COR-L47 (cell line): Measurements from ENCODE around the gene MACROH2A2.
A peak's percentile ranks its signal among the peaks of the same experiment; 100 is the strongest.
"Not testable (repeated sequence)": the region's sequence is repeated elsewhere in the genome, so short reads cannot be mapped to it uniquely, and the experiment has no call there.

Experiments
- DNase-seq: peaks from one replicate; lab custom pipeline; 2025; lab: John Stamatoyannopoulos, UW

Gene MACROH2A2

GRCh38 chr10:70101068-70101562 lies 48.5 kb downstream of the MACROH2A2 start:
- not testable (repeated sequence) for DNase-seq

GRCh38 chr10:70101668-70102067 lies 49.0 kb downstream of the MACROH2A2 start:
- DNase-seq, result no peak

- DNase-seq, result no peak
Observed at GRCh38 chr10:70106958-70107791, 54.5 kb downstream of the MACROH2A2 start.

DNA sequence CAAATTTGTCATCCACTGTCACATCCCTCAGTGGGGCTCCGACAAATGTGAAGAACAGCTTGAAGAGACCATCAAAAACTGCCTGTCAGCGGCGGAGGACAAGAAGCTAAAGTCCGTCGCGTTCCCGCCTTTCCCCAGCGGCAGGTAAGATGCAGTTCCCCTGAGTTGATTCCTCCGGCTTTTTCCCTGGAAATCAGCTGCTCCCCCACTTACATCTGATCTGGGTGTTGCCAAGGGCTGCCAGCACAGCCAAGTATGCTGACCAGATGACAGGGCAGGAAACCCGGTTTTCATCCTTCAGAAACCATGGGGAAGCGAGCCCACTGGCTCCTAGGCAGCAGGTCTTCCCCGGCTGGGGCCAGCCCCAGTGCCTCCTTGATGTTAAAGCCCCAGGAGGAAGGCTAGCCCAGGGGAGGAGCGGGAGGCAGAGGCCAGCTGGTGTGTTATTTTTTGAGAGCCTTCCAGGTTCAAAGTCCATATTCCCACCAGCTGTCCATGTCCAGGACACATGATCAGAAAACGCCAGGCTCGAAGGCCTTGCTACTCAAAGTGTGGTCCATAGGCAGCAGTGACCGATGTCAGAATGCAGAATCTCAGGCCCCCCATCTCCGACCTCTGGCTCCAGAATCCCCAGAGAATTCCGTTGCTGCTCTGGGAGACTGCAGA lies 56.6 kb downstream of the MACROH2A2 start:
- no peak for DNase-seq

GRCh38 chr10:70111496-70111895 lies 58.9 kb downstream of the MACROH2A2 start:
- DNase-seq, result no peak

DNA sequence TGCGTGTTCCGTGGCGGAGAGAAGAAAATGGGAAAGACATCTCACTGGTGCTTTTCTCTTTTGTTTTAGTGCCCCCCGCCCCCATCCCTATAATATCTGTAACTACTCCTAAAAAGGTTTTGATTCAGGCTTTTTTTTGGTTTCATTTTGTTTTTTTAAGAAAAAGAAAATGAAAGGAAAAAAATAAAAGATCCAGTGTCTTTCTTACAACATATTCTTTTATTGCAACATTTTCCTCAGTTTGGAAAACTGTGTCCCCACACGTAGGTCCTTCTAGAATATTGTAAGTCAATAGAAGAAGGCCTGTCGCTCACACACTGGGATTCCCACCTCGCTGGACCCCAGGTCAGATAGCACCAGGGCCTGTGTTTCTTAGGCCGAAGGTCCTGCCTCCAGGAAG lies 59.4 kb downstream of the MACROH2A2 start:
- no peak for DNase-seq

DNA sequence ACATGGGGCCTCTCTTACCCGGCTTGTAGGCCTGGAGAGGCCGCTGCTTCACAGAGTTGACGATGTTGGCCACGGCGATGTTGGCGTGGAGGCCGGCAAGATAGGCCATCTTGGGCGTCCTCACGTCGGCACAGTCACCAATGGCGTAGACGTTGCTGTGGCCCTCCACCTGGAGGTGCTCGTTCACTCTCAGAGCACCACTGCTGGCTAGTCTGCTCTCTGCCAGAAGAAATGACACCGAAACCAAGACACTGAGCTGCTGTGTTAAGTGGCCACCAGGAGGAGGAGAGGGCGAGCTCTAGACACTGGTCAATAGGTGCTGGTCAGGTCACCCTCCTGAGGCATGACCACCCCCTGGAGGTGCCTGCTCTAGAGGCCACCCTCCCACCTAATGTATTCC lies 62.3 kb downstream of the MACROH2A2 start:
- no peak for DNase-seq

DNA sequence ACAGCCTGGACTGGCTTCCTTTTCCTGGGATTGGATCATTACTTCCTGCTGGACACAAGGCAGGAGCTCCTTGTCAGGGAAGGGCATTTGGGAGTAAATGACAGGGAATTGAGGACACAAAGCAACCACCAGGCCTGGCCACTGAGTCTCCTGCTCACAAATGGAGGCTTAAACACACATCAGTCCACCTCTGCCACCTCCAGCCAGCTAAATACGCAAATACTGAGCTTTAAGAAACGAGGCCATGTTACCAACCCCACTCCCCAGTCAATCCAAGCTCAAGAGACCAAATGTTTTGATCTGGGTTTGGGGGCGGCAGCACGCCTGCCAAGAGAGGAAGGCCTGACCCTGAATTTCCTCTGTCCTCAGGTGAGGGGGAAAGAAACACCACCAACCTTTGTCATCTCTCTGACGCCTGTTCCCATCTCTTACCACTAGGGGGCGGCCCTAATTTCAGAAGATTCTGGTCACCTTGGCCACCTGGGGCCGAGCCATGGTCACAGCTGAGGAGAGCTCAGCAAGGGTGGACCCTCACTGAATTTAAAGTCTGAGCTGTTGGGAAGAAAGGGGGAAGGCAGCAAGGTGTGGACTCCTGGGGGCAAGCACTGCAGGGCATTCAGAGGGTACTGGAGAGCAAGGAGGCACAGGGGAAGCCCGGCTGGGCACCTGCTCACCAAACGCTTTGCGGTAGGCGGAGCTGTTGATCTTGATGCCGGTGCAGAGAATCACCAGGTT lies 63.5 kb downstream of the MACROH2A2 start:
- peak; percentile 9 for DNase-seq

DNA sequence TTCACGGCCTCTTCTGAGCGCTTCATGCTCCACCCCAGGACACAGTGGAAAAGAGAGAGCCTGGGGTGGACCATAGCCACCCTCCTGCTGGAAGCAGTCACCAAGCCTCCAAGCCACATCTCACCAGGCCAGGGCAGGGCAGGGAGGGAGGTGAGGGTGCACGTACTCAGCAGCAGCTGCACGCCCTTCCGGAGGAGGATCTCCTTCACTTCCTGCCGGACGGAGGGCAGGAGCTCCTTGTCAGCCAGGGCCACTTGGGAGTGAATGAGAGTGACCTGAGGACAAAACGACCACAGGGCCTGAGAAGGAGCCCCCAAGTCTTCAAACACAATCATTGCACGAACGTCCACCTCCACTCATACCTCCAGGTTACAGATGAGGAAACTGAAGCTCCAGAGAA lies 65.0 kb downstream of the MACROH2A2 start:
- no peak for DNase-seq

DNA sequence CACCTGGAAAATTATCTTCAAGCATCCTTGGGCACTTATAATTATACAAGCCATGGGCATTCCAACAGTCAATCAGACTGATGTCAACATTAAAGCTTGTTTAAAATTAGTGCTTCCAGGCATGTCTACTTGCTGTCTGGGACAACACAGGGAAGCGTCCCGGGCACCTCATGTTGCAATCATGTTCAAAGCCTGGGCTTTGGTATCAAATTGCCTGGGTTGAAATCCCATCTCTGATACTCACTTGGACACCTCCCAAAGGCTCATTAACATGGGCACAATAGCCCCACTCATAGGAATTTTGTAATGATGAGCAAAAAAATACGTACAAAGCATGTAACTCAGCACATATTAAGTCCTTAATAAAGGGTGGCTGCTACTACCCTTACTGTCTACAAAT lies 65.5 kb downstream of the MACROH2A2 start:
- no peak for DNase-seq

DNA sequence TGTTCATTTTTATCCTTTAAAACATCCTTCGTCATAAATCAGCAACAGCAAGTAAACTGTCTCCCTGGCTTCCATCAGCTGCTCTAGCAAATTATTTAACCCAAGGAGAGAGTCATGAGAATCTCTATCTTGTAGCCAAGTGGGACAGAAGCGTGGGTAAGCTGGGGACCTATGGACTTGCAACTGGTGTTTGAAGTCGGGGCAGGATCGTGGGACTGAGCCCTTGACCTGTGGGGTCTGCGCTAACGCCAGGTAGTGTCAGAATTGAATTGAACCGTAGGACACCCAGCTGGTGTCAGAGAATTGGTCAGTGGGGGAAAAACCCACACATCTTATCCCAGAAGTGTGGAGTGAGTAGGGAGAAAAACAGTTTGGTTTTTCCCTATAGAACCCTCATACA lies 66.6 kb downstream of the MACROH2A2 start:
- DNase-seq, result no peak

DNA sequence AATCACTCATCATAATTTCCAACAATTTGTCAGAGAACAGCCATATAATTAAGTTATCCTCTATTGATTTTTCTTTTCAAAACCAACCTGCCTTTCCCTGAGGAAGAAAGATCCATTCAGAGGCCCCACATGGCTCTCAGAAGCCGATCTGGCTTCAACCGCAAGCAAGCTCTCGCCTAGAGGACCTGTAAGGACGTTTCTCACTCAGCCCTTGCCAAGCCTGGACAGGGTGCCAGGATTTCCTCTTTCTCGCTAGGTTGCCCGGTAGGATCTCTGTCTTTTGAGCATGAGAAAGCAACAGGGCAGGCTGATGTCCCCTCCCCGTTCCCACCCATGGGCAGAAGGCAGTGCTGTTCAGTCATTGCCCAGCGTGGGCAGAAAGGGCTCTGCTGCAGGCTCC lies 67.0 kb downstream of the MACROH2A2 start:
- DNase-seq, result no peak

- DNase-seq, result no peak
Observed at GRCh38 chr10:70120417-70120816, 67.8 kb downstream of the MACROH2A2 start.

DNA sequence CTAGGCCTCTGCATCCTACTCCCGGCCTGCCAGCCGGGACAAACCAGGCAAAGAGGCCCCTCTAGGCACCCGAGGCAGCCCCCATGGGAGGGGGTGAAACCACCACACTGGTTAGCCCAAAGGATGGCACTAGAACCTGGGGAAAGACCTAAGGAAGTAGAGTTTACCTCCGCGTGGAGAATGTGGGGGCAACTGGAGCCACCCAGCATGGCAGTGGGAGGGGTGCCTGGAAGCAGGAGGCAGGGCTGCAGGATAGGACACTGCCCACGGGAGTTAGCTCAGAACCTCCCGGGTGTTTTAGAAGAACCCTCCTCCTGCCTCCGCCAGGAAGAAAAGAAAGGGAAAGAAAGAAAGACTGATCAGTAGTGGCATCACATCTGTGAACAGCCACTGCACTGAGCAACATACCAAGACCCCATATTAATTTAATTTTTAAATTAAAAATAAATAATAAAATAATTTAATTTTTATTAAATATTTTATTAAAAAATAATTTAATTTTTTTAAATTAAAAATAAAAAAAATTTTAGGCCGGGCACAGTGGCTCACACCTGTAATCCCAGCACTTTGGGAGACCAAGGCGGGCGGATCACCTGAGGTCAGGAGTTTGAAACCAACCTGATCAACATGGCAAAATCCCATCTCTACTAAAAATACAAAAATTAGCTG lies 68.8 kb downstream of the MACROH2A2 start:
- no peak for DNase-seq

DNA sequence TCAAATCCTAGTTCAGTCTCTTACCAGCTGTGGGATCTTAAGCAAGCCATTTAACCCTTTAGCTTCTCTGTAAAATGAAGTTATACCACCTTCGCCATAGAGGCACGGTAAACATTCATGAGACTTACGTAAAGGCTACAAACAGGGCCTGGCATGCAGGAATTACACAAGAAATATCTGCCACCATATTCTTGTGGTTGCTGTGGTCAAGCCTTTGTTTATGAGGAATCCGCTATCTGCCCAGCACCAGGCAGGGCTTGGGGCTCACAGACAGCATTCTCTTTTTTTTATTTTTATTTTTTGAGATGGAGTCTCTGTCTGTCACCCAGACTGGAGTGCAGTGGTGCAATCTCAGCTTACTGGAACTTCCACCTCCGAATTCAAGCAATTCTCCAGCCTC lies 70.1 kb downstream of the MACROH2A2 start:
- no peak for DNase-seq

DNA sequence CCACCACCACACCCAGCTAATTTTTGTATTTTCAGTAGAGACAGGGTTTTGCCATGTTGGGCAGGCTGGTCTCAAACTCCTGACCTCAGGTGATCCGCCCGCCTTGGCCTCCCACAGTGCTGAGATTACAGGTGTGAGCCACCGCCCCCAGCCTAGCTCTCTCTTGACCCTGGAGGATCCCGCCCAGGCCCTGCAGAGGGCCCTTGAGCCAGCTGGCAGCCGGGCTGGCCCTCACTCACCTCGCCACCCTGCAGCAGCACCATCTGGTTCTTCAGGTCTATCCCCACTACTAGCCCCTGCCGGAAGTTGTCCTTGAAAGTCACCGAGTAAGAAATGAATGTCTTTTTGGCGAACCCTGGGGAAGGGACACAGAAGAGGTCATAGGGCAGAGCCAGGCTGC lies 70.5 kb downstream of the MACROH2A2 start:
- not testable (repeated sequence) for DNase-seq

GRCh38 chr10:70123817-70124216 lies 71.2 kb downstream of the MACROH2A2 start:
- DNase-seq, result no peak

GRCh38 chr10:70124415-70124814 lies 71.8 kb downstream of the MACROH2A2 start:
- DNase-seq, result no peak

DNA sequence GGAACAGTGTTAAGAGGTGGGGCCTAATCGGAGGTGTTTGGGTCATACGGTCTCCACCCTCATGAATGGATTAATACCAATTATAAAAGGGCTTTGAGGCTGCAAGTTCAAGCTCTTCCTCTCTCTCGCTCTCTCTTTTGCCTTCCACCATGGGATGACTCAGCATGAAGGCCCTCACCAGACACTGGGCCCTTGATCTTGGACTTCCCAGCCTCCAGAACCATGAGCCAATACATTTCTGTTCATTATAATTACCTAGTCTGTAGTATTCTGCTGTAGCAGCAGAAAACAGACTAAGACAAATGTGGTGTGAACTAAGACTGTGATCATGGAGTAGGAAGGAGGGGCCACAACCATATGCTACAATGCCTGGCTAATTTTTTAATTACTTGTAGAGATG lies 72.3 kb downstream of the MACROH2A2 start:
- DNase-seq, result no peak

DNA sequence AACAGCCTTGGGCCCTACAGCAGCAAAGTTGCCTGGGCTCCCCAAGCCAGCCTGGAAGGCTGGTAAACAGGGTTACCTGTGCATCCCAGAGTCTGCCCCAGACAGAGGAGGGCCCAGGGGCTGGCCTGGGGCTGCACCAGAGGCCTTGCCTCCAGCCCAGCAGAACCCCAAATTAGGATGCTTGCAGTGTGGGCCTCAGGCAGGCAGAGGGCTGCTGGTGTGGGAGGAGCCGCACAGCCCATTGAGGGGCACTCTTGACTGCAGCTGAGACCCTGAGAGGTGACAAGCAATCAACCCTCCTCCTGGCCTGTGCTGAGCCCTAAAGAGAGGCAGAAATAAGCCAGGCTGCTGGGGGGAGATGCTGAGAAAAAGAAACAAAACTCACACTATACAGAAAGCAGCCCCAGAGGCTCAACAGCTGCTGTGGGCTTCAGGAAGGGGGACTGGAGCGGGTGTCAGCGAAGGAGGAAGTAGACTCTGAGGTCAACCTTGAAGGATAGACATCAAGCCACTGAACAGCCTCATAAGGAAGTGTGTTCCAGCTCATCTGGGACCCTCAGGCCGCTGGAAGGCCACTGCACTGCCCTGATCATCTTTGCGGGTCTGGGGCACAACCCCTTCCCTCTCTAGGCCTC lies 73.4 kb downstream of the MACROH2A2 start:
- DNase-seq, result no peak

GRCh38 chr10:70126700-70127395 lies 74.2 kb downstream of the MACROH2A2 start:
- no peak for DNase-seq
